ENCODE results near the gene UBL5.
"Not testable (repeated sequence)": the region's sequence is repeated elsewhere in the genome, so short reads cannot be mapped to it uniquely, and the experiment has no call there.

DNA sequence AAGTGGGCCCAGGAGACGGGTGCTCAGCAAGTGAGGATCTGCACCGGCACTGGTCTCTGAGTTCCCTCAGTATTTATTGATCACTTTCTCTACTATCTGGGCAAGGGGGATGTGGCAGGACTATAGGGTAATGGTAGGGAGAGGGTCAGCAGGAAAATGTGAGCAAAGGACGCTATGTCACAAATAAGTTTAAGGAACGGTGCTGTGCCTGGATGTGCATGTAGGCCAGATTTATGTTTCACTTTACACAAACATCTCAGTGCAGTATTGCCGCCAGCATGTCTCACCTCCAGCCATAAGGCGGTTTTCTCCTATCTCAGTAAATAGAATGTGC, 43.6 kb upstream of the UBL5 start:
- TF ChIP-seq EZH2 (IDR thresholded peaks at IDR 0.05; ENCODE audit: borderline replicate concordance, low read length), result not testable (repeated sequence)
- TF ChIP-seq, protein P1, sequence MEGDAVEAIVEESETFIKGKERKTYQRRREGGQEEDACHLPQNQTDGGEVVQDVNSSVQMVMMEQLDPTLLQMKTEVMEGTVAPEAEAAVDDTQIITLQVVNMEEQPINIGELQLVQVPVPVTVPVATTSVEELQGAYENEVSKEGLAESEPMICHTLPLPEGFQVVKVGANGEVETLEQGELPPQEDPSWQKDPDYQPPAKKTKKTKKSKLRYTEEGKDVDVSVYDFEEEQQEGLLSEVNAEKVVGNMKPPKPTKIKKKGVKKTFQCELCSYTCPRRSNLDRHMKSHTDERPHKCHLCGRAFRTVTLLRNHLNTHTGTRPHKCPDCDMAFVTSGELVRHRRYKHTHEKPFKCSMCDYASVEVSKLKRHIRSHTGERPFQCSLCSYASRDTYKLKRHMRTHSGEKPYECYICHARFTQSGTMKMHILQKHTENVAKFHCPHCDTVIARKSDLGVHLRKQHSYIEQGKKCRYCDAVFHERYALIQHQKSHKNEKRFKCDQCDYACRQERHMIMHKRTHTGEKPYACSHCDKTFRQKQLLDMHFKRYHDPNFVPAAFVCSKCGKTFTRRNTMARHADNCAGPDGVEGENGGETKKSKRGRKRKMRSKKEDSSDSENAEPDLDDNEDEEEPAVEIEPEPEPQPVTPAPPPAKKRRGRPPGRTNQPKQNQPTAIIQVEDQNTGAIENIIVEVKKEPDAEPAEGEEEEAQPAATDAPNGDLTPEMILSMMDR (IDR thresholded peaks at IDR 0.05; ENCODE audit: low read length), result not testable (repeated sequence)
